HL-60 (cell line): ENCODE measurements around the gene C2orf80.

Experiments
- CTCF ChIP-seq: IDR thresholded peaks from one replicate; pipeline ENCODE4 v1.5.1; 2011; ENCODE audit warnings: low read length, control low read depth, inconsistent platforms; ENCODE audit not compliant: insufficient read depth
- POLR2AphosphoS5 ChIP-seq: IDR thresholded peaks from 2 replicates; pipeline ENCODE4 v1.6.1; 2012; ENCODE audit warnings: low read depth
- REST ChIP-seq: IDR thresholded peaks from 2 replicates; pipeline ENCODE4 v1.6.1; 2012; ENCODE audit warnings: low read depth; ENCODE audit not compliant: insufficient replicate concordance
- SPI1 ChIP-seq: IDR thresholded peaks from 2 replicates; pipeline ENCODE4 v1.6.1; 2012; ENCODE audit warnings: low read depth, mild to moderate bottlenecking, borderline replicate concordance

GRCh38 chr2:208174144-208174543 lies 15.7 kb downstream of the C2orf80 start:
- TF ChIP-seq CTCF, result no peak
- TF ChIP-seq POLR2AphosphoS5, result no peak
- no peak for TF ChIP-seq SPI1
- TF ChIP-seq REST, result no peak
